Peyer's patch (tissue), 4 donors: ENCODE measurements around the gene TFF1. TPM values are rescaled to one million over a fixed set of nuclear protein-coding genes. Genes with fewer than 3 reads are reported as not detected.

ENCODE experiments used
- DNase-seq, 3 donors: peaks; one replicate each; pipeline ENCODE4 v3.0.0-alpha.2; 2017 to 2019
- H3K27ac ChIP-seq, 4 donors: fragments of 200-600 bp; sonication (generic); one replicate each; pipeline ENCODE4 v1.5.1; 2016 to 2019
- H3K27me3 ChIP-seq, 2 donors: fragments of 200-600 bp; sonication (generic); one replicate each; pipeline ENCODE4 v1.5.1; 2019
- H3K36me3 ChIP-seq, 3 donors: fragments of 200-600 bp; sonication (generic); one replicate each; pipeline ENCODE4 v1.5.1; 2016 to 2019
- H3K4me1 ChIP-seq, 4 donors: fragments of 200-600 bp; sonication (generic); one replicate each; pipeline ENCODE4 v1.5.1; 2016 to 2019
- H3K4me3 ChIP-seq, 4 donors: fragments of 200-600 bp; sonication (generic); 1 replicate in 3 of 4; 2 replicates in 1 of 4; pipeline ENCODE4 v1.5.1; 2016 to 2019; ENCODE audit warnings: mild to moderate bottlenecking in 1 of 4
- H3K9me3 ChIP-seq, 4 donors: fragments of 200-600 bp; sonication (generic); one replicate each; pipeline ENCODE4 v1.5.1; 2016 to 2019; ENCODE audit warnings: mild to moderate bottlenecking in 1 of 4
- POLR2A ChIP-seq, 2 donors: fragments of 450-650 bp; IDR thresholded peaks; one replicate each; pipeline ENCODE4 v1.5.1; 2017; ENCODE audit warnings: antibody characterized with exemption in 2 of 2, mild to moderate bottlenecking in 2 of 2, moderate library complexity in 2 of 2
- total RNA-seq, 4 donors: library from RNA; depleted of rRNA; stranded (reverse); fragments of >200 nt; gene quantifications; one replicate each; pipeline ENCODE4 v1.1.0, GENCODE V29; 2016
- TF ChIP-seq, protein P1 (sequence below), 6 experiments: fragments of 450-650 bp in 4 of 6; fragments of 200-600 bp in 2 of 6; sonication (generic) in 1 of 6; IDR thresholded peaks; one replicate each; pipeline ENCODE4 v1.5.1; 2017 to 2019; ENCODE audit warnings: antibody characterized with exemption in 6 of 6, mild to moderate bottlenecking in 3 of 6, moderate library complexity in 1 of 6

TFF1 gene
- total RNA-seq, 4 donors from 2014 or later: 32.4 to 136 (median 103) TPM; not detected in 1

DNA sequence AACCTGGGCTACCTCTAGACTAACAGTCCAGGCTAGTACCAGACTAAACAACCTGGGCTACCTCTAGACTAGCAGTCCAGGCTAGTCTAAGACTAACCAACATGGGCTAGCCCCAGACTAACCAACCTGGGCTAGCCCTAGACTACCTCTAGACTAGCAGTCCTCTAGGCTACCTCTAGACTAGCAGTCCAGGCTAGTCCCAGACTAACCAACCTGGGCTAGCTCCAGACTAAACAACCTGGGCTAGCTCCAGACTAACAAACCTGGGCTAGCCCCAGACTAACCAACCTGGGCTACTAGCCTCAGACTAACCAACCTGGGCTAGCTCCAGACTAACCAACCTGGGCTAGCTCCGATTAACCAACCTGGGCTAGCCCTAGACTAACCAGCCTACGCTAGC lies 17.6 kb downstream of the TFF1 start:
- no peak overlapping the region for H3K4me3 ChIP-seq
- no peaks in the 10 kb centered on the region for H3K4me1 ChIP-seq
- no peak overlapping the region for H3K27ac ChIP-seq
- DNase-seq: no peak
- H3K36me3 ChIP-seq: no peaks in the 10 kb centered on the region
- TF ChIP-seq POLR2A (IDR thresholded peaks at IDR 0.05): no peak
- TF ChIP-seq, protein P1, sequence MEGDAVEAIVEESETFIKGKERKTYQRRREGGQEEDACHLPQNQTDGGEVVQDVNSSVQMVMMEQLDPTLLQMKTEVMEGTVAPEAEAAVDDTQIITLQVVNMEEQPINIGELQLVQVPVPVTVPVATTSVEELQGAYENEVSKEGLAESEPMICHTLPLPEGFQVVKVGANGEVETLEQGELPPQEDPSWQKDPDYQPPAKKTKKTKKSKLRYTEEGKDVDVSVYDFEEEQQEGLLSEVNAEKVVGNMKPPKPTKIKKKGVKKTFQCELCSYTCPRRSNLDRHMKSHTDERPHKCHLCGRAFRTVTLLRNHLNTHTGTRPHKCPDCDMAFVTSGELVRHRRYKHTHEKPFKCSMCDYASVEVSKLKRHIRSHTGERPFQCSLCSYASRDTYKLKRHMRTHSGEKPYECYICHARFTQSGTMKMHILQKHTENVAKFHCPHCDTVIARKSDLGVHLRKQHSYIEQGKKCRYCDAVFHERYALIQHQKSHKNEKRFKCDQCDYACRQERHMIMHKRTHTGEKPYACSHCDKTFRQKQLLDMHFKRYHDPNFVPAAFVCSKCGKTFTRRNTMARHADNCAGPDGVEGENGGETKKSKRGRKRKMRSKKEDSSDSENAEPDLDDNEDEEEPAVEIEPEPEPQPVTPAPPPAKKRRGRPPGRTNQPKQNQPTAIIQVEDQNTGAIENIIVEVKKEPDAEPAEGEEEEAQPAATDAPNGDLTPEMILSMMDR (IDR thresholded peaks at IDR 0.05): no peak
- H3K9me3 ChIP-seq: no peaks in the 10 kb centered on the region
- H3K27me3 ChIP-seq: no peaks in the 10 kb centered on the region

DNA sequence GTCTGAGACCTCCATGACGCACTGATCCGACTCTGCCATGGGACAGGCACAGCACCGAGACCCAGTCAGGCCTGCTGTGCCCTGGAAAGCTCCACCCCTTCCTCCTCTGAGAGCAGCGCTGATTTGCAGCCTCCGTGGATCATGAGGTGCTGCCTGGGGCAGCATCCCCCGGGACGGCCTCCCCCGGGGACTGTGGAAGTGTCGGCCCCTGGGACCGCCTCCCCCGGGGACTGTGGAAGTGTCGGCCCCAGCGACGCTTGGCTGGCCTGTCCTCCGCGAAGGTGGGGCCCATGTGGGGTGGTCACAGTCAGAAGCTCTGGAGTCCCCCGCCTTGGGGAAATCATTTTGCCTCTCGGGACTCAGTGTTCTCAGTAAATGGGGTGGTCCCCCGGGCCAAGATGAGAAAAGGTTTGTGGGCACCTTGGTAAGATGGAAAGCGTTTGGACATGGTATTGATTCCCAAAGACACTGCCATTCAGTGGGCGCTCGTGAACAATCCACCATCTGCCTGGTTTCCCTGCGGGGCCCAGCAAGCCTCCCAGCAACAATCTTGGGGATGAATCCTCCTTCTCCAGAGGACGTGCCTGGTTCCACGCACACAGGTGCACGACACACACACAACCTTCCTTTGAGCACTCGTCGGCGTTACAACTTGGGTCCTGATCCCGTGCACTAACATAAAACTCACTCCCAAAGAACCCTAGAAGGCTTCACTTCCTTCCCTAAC lies 18.6 kb downstream of the TFF1 start:
- no peaks in the 10 kb centered on the region for H3K27me3 ChIP-seq
- H3K4me1 ChIP-seq: no peaks in the 10 kb centered on the region
- H3K27ac ChIP-seq: no peak overlapping the region
- no peaks in the 10 kb centered on the region for H3K9me3 ChIP-seq
- H3K36me3 ChIP-seq: no peaks in the 10 kb centered on the region
- no peak overlapping the region for H3K4me3 ChIP-seq
- TF ChIP-seq, protein P1 (IDR thresholded peaks at IDR 0.05): no peak
- TF ChIP-seq POLR2A (IDR thresholded peaks at IDR 0.05): no peak
- no peak for DNase-seq

DNA sequence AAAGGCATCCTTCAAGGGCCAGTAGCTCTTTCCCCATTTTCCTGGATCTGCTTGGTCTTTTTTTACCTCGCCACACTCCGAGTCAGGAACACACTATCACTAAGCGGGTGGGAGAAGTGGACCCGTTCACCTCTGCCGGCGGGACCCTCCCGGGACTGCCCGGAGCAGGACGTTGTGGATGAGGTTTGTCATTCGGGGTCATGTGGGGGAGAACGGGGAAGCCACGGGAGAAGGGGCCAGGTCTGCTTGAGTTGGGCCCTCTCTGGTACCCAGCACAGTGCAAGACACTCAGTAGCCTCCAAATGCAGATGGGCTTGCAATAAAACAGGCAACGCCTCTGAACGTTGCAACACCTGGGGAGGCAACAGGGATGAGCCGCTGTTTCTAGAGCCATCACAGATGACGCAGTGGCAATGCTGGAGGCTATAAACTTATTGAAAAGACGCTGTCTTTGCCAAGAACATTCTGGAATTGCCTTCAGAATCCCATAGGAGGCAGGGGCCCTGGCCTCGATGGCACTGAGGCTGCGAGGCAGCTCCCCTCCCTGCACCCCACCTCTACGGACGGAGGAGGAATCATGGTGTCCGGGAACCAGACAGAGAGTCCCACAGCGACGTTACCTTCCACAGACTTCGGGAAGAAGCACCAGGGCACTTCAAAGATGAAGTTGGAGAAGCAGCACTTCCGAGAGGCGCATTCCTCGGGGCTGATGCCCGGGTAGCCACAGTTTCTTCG lies 19.3 kb downstream of the TFF1 start:
- no peak overlapping the region for H3K4me3 ChIP-seq
- DNase-seq: no peak
- TF ChIP-seq, protein P1 (IDR thresholded peaks at IDR 0.05): no peak
- no peak for TF ChIP-seq POLR2A (IDR thresholded peaks at IDR 0.05)
- H3K36me3 ChIP-seq: no peaks in the 10 kb centered on the region
- H3K9me3 ChIP-seq: no peaks in the 10 kb centered on the region
- H3K27ac ChIP-seq: no peak overlapping the region
- no peaks in the 10 kb centered on the region for H3K4me1 ChIP-seq
- no peaks in the 10 kb centered on the region for H3K27me3 ChIP-seq

DNA sequence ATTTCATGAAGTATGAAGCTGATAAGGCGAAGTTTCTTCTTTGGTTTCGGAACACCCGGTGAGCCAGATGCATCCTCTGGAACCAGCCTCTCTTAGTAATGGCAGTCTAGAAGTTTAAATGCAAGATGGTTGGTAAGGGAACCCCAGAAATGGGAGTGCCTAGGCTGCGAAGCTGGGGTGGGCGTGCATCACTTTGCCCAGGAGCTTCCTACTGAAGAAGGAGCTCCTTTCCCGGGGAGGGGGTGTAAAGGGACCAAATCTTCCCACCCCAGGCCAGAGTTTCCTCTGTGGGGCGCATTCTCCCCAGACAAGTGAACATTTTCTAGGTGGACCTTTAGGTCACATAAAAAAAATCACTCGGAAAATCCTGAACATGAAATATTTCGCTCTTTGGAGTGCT lies 19.9 kb downstream of the TFF1 start:
- Histone ChIP-seq H3K27me3 (no peaks in the 10 kb centered on the region), H3K36me3 (no peaks in the 10 kb centered on the region)
- no peak for DNase-seq

DNA sequence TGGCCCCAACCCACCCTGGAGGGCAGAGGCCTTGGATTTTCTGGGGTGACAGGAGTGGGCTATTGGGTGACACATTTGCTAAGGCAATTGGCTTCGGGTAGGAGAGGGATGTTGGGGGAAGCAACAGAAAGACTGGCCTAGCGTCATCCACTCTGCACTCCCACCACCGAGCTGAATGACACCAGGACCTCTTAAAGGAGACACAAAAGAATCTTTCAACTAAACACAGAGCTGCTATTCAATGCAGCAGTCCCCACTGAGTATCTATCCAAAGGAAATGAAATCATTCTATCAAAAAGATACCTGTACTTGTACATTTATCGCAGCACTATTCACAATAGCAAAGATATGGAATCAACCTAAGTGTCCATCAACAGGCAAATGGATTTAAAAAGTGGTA lies 21.7 kb downstream of the TFF1 start:
- no peaks in the 10 kb centered on the region for H3K9me3 ChIP-seq
- no peak overlapping the region for H3K4me3 ChIP-seq
- no peak for DNase-seq
- no peaks in the 10 kb centered on the region for H3K27me3 ChIP-seq
- H3K36me3 ChIP-seq: no peaks in the 10 kb centered on the region
- H3K27ac ChIP-seq: no peak overlapping the region
- TF ChIP-seq, protein P1 (IDR thresholded peaks at IDR 0.05): no peak
- no peak for TF ChIP-seq POLR2A (IDR thresholded peaks at IDR 0.05)
- no peaks in the 10 kb centered on the region for H3K4me1 ChIP-seq

More for the DNA sequence above, 19.9 kb downstream of the TFF1 start:
- Histone ChIP-seq H3K4me3 (no peak overlapping the region), H3K27ac (no peak overlapping the region), H3K9me3 (no peaks in the 10 kb centered on the region), H3K4me1 (no peaks in the 10 kb centered on the region)
- TF ChIP-seq POLR2A (IDR thresholded peaks at IDR 0.05): no peak
- TF ChIP-seq, protein P1 (IDR thresholded peaks at IDR 0.05): no peak
